ENCODE measurements around the gene ERP44. TPM values are rescaled to one million over a fixed set of nuclear protein-coding genes. Genes with fewer than 3 reads are reported as not detected.
"Not testable (repeated sequence)": the region's sequence is repeated elsewhere in the genome, so short reads cannot be mapped to it uniquely, and the experiment has no call there.

Gene ERP44
- total RNA-seq, 1 donor from 2014 or later: 15.6 TPM

GRCh38 chr9:100066539-100066938, 32.3 kb downstream of the ERP44 start:
- intact Hi-C loops (cut with micrococcal nuclease): no loop called here
- Histone ChIP-seq H3K36me3 (no peaks in the 10 kb centered on the region), H3K4me3 (peak overlapping the region; percentile 31), H3K4me1 (peaks cover 40% of the 10 kb centered on the region), H3K9me3 (replicated peaks) (no peaks in the 10 kb centered on the region), H3K27me3 (ENCODE audit: low read depth) (no peaks in the 10 kb centered on the region), H3K27ac (replicated peaks) (peak overlapping the region; percentile 27)
- DNase-seq: no peak
- TF ChIP-seq, protein P1, sequence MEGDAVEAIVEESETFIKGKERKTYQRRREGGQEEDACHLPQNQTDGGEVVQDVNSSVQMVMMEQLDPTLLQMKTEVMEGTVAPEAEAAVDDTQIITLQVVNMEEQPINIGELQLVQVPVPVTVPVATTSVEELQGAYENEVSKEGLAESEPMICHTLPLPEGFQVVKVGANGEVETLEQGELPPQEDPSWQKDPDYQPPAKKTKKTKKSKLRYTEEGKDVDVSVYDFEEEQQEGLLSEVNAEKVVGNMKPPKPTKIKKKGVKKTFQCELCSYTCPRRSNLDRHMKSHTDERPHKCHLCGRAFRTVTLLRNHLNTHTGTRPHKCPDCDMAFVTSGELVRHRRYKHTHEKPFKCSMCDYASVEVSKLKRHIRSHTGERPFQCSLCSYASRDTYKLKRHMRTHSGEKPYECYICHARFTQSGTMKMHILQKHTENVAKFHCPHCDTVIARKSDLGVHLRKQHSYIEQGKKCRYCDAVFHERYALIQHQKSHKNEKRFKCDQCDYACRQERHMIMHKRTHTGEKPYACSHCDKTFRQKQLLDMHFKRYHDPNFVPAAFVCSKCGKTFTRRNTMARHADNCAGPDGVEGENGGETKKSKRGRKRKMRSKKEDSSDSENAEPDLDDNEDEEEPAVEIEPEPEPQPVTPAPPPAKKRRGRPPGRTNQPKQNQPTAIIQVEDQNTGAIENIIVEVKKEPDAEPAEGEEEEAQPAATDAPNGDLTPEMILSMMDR (IDR thresholded peaks at IDR 0.05; ENCODE audit: borderline replicate concordance): no peak

GRCh38 chr9:100064872-100065581, 33.8 kb downstream of the ERP44 start:
- H3K27me3 ChIP-seq (ENCODE audit: low read depth): no peaks in the 10 kb centered on the region
- H3K36me3 ChIP-seq: no peaks in the 10 kb centered on the region
- H3K4me1 ChIP-seq: peaks cover 28% of the 10 kb centered on the region
- intact Hi-C loops (cut with micrococcal nuclease): no loop called here
- no peak for DNase-seq
- H3K4me3 ChIP-seq: no peak overlapping the region
- H3K27ac ChIP-seq (replicated peaks): no peak overlapping the region
- TF ChIP-seq, protein P1 (IDR thresholded peaks at IDR 0.05; ENCODE audit: borderline replicate concordance): no peak
- no peaks in the 10 kb centered on the region for H3K9me3 ChIP-seq (replicated peaks)

GRCh38 chr9:100063185-100063584, 35.6 kb downstream of the ERP44 start:
- no peaks in the 10 kb centered on the region for H3K27me3 ChIP-seq (ENCODE audit: low read depth)
- H3K36me3 ChIP-seq: peaks cover 16% of the 10 kb centered on the region
- DNase-seq: no peak
- peak overlapping the region; percentile 7 for H3K27ac ChIP-seq (replicated peaks)
- no peaks in the 10 kb centered on the region for H3K9me3 ChIP-seq (replicated peaks)
- intact Hi-C loops (cut with micrococcal nuclease): no loop called here
- H3K4me1 ChIP-seq: peaks cover 28% of the 10 kb centered on the region
- TF ChIP-seq, protein P1 (IDR thresholded peaks at IDR 0.05; ENCODE audit: borderline replicate concordance): no peak
- H3K4me3 ChIP-seq: no peak overlapping the region

DNA sequence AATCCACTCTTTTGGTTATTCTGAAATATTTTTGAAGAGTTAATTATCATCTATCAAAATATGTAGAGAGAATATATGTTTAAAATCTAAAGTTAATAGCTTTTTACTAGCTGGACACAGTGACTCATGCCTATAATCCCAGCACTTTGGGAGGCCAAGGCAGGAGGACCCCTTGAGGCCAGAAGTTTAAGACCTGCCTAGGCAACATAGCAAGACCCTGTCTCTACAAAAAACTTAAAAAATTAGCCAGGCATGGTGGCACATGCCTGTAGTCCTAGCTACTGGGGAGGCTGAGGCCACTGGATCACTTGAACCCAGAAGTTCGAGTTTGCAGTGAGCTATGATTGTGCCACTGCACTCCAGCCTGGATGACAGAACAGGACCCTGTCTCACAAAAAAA, 36.1 kb downstream of the ERP44 start:
- peaks cover 16% of the 10 kb centered on the region for H3K36me3 ChIP-seq
- H3K27me3 ChIP-seq (ENCODE audit: low read depth); DNase-seq; H3K4me3 ChIP-seq; intact Hi-C loops (cut with micrococcal nuclease); H3K9me3 ChIP-seq (replicated peaks); H3K27ac ChIP-seq (replicated peaks): not testable (repeated sequence)
- H3K4me1 ChIP-seq: peaks cover 28% of the 10 kb centered on the region

DNA sequence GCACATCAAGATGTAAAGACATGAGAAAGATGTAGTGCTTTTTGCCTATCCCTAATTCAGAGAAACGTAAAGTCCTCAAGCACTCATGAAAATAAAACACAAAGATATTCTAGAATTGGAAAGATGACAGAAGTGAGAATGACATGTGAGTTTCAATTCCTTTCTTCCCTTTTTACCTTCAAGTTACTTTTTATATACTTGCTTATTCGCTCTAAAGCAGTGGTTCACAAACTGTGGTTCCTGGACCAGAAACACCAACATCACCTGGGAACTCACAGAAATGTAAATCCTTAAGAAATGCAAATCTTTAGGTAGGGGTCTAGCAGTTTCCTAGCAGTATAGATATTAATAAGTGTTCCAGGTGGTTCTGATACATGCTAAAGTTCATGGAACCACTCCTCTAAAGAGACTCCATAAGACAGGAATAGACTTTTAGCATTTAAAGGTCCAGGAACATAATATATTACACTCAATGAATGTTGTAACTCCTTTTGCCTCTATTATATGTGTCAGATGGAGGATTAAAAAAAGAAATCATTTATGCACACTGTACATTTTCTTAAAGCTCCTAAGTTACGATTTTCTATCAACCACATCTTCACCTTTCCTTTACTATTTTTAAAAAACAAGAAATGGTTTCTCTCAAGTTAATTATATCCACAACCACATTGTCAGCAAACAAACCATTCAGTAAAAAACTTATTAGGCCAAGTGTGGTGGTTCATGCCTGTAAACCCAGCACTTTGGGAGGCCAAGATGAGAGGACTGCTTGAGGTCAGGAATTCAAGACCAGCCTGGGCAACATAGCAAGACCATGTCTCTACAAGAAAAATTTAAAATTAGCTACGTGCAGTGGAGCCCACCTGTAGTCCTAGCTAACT, 39.9 kb downstream of the ERP44 start:
- no peak for DNase-seq
- Histone ChIP-seq H3K27ac (replicated peaks) (no peak overlapping the region), H3K4me3 (no peak overlapping the region), H3K4me1 (peaks cover 18% of the 10 kb centered on the region), H3K9me3 (replicated peaks) (no peaks in the 10 kb centered on the region), H3K27me3 (ENCODE audit: low read depth) (no peaks in the 10 kb centered on the region), H3K36me3 (peaks cover 16% of the 10 kb centered on the region)
- TF ChIP-seq, protein P1 (IDR thresholded peaks at IDR 0.05; ENCODE audit: borderline replicate concordance): no peak
- intact Hi-C loops (cut with micrococcal nuclease): no loop called here

DNA sequence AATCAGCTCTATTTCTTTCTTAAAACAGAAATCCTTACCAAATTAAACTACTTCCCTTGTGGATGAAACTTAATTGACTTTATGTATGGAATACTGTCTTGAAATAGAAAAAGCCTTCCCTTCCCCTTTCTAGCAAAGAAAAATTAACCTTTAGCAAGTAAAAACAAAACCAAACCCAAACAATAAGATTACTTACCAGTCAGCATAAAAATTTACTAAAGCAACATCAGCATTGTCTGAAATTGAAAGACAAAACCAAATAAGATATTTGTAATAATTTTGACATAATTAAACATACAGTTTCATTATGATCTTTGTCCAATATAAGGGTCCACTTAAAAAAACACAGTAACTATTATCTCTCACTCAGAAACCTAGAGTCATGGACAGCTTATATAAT, 41.2 kb downstream of the ERP44 start:
- no peak for DNase-seq
- H3K4me3 ChIP-seq: no peak overlapping the region
- no peak overlapping the region for H3K27ac ChIP-seq (replicated peaks)
- peaks cover 5% of the 10 kb centered on the region for H3K4me1 ChIP-seq
- no peaks in the 10 kb centered on the region for H3K27me3 ChIP-seq (ENCODE audit: low read depth)
- intact Hi-C loops (cut with micrococcal nuclease): no loop called here
- H3K36me3 ChIP-seq: peaks cover 16% of the 10 kb centered on the region
- no peaks in the 10 kb centered on the region for H3K9me3 ChIP-seq (replicated peaks)
- TF ChIP-seq, protein P1 (IDR thresholded peaks at IDR 0.05; ENCODE audit: borderline replicate concordance): no peak

All from left ventricle myocardium inferior (tissue), 1 donor.